Uterus (tissue), 4 donors: Measurements from ENCODE around the gene C14orf180. TPM values are rescaled to one million over a fixed set of nuclear protein-coding genes. Genes with fewer than 3 reads are reported as not detected.
A peak's percentile ranks its signal among the peaks of the same experiment; 100 is the strongest.

Source experiments
- DNase-seq, 2 donors: peaks; one replicate each; pipeline ENCODE4 v3.0.0-alpha.2; 2019 to 2020
- H3K27ac ChIP-seq, 2 donors: fragments of 200-600 bp; sonication (generic); 1 replicate in 1 of 2; 2 replicates in 1 of 2; pipeline ENCODE4 v1.5.1; 2016 to 2018
- H3K27me3 ChIP-seq, 2 donors: fragments of 200-600 bp; sonication (generic); one replicate each; pipeline ENCODE4 v1.5.1; 2018 to 2019; ENCODE audit warnings: control low read depth in 1 of 2
- H3K36me3 ChIP-seq, 2 donors: fragments of 200-600 bp; sonication (generic); one replicate each; pipeline ENCODE4 v1.5.1; 2019; ENCODE audit warnings: control low read depth in 1 of 2
- H3K4me1 ChIP-seq, 2 donors: fragments of 200-600 bp; sonication (generic); one replicate each; pipeline ENCODE4 v1.5.1; 2018 to 2019; ENCODE audit warnings: control low read depth in 1 of 2
- H3K4me3 ChIP-seq, 2 donors: fragments of 200-600 bp; sonication (generic); 1 replicate in 1 of 2; 2 replicates in 1 of 2; pipeline ENCODE4 v1.5.1; 2018 to 2019; ENCODE audit warnings: mild to moderate bottlenecking in 1 of 2
- H3K9me3 ChIP-seq, 2 donors: fragments of 200-600 bp; sonication (generic); one replicate each; pipeline ENCODE4 v1.5.1; 2019; ENCODE audit warnings: control low read depth in 1 of 2
- CTCF ChIP-seq, 4 experiments: fragments of 200-600 bp in 2 of 4; fragments of 450-650 bp in 2 of 4; sonication (generic) in 2 of 4; IDR thresholded peaks; one replicate each; pipeline ENCODE4 v1.5.1; 2016 to 2019; ENCODE audit warnings: antibody characterized with exemption in 4 of 4, mild to moderate bottlenecking in 2 of 4, moderate library complexity in 1 of 4
- POLR2A ChIP-seq, 2 donors: fragments of 450-650 bp; IDR thresholded peaks; one replicate each; pipeline ENCODE4 v1.6.1; 2016; ENCODE audit warnings: antibody characterized with exemption in 2 of 2, mild to moderate bottlenecking in 1 of 2, moderate library complexity in 1 of 2
- intact Hi-C: fragments of 100-400 bp; cut with DNase I; formaldehyde crosslinking; loops from one replicate; pipeline ENCODE4 v1.15.1; 2023; ENCODE audit warnings: low total_unique reads
- total RNA-seq, 4 donors: library from RNA; depleted of rRNA in 3 of 4; stranded (reverse); fragments of >200 nt in 3 of 4; gene quantifications; one replicate each; pipeline versions ENCODE4 v1.1.0 to v1.2.4, GENCODE V29; 2014 to 2023
- donor health status: DM: yes; HTN: yes; CAD: no.

C14orf180 gene
- total RNA-seq, 4 donors from 2014 or later, result 0.21 to 2.1 (median 0.26) TPM; not detected in 1

- H3K4me3 ChIP-seq, result no peak overlapping the region
- H3K36me3 ChIP-seq, result no peaks in the 10 kb centered on the region
- H3K9me3 ChIP-seq, result no peaks in the 10 kb centered on the region
- H3K4me1 ChIP-seq, result no peaks in the 10 kb centered on the region
- no peak for DNase-seq
- TF ChIP-seq POLR2A (IDR thresholded peaks at IDR 0.05) (no peak), CTCF (IDR thresholded peaks at IDR 0.05) (no peak)
- intact Hi-C loops, result no loop called here
- H3K27ac ChIP-seq, result no peak overlapping the region
- H3K27me3 ChIP-seq, result no peaks in the 10 kb centered on the region
These were observed 29.2 kb upstream of the C14orf180 start for GRCh38 chr14:104550340-104550860.

- Histone ChIP-seq H3K27me3 (no peaks in the 10 kb centered on the region), H3K9me3 (no peaks in the 10 kb centered on the region), H3K36me3 (no peaks in the 10 kb centered on the region), H3K4me1 (no peaks in the 10 kb centered on the region), H3K27ac (no peak overlapping the region), H3K4me3 (no peak overlapping the region)
- peak in 1 of 2 donors; percentile 3 for DNase-seq
- no peak for TF ChIP-seq CTCF (IDR thresholded peaks at IDR 0.05)
- no peak for TF ChIP-seq POLR2A (IDR thresholded peaks at IDR 0.05)
- intact Hi-C loops, result no loop called here
These were observed 28.5 kb upstream of the C14orf180 start for GRCh38 chr14:104550861-104551728.

GRCh38 chr14:104551851-104552737 lies 27.5 kb upstream of the C14orf180 start:
- TF ChIP-seq CTCF (IDR thresholded peaks at IDR 0.05) (no peak), POLR2A (IDR thresholded peaks at IDR 0.05) (no peak)
- Histone ChIP-seq H3K9me3 (no peaks in the 10 kb centered on the region), H3K4me1 (no peaks in the 10 kb centered on the region), H3K27ac (no peak overlapping the region), H3K27me3 (no peaks in the 10 kb centered on the region), H3K36me3 (no peaks in the 10 kb centered on the region), H3K4me3 (no peak overlapping the region)
- DNase-seq, result peak in 1 of 2 donors; percentile 7
- intact Hi-C loops, result no loop called here

- H3K27me3 ChIP-seq, result no peaks in the 10 kb centered on the region
- peak in 1 of 2 donors; percentile 4 for DNase-seq
- H3K4me1 ChIP-seq, result no peaks in the 10 kb centered on the region
- intact Hi-C loops, result no loop called here
- H3K9me3 ChIP-seq, result no peaks in the 10 kb centered on the region
- TF ChIP-seq CTCF (IDR thresholded peaks at IDR 0.05) (no peak), POLR2A (IDR thresholded peaks at IDR 0.05) (no peak)
- H3K4me3 ChIP-seq, result no peak overlapping the region
- H3K27ac ChIP-seq, result no peak overlapping the region
- H3K36me3 ChIP-seq, result no peaks in the 10 kb centered on the region
These were observed 26.8 kb upstream of the C14orf180 start for GRCh38 chr14:104552738-104553125.
